ENCODE data around the gene HMGB3. TPM values are rescaled to one million over a fixed set of nuclear protein-coding genes. Genes with fewer than 3 reads are reported as not detected.

Gene HMGB3
- polyA plus RNA-seq, 2 of the 4 experiments (the other 2 are of a cell fraction) = 104 to 142 TPM

DNA sequence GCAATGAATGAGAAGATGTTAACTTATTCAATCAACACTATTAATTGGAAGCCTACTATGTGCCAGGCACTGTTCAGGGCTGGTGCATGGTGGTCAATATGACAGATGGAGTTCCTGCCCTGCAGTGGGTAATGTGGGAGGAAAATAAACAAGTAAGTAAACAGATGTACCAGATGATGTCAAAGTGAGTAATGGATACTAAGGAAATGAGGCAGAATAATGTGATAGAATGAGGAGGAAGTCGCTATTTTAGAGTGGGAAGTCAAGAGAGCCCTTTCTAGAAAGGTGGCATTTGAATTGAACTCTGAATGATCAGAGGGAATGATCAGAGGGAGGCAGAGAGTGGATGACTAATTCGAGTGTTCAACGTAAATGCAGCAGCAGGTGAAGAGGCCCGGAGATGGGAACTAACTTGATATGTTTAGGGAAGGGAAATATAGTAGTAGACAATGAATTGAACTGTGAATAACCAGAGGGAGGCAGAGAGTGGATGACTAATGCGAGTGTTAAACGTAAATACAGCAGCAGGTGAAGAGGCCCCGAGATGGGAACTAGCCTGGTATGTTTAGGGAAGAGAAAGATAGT lies 48.3 kb downstream of the HMGB3 start:
- 17% methylated on average over 7 of the region's 7 CpGs for WGBS (ENCODE audit: missing lambda C conversion rate)
- Histone ChIP-seq H3K4me2 (no peak overlapping the region), H3K4me3 (no peak overlapping the region), H3K27ac (no peak overlapping the region), H3K9me3 (no peaks in the 10 kb centered on the region), H3K4me1 (no peaks in the 10 kb centered on the region)
- POLR2A ChIA-PET = no interaction called here
- DNase-seq (ENCODE audit: low read depth in 1 of 2, low spot score in 1 of 2) (no peak), ATAC-seq (no peak), FAIRE-seq (peak; percentile 59)
- CTCF ChIA-PET = no interaction called here
- TF ChIP-seq, protein P1, sequence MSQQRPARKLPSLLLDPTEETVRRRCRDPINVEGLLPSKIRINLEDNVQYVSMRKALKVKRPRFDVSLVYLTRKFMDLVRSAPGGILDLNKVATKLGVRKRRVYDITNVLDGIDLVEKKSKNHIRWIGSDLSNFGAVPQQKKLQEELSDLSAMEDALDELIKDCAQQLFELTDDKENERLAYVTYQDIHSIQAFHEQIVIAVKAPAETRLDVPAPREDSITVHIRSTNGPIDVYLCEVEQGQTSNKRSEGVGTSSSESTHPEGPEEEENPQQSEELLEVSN (IDR thresholded peaks at IDR 0.05; ENCODE audit: borderline replicate concordance, low read depth) = no peak
- TF ChIP-seq RCOR1 (IDR thresholded peaks at IDR 0.05; ENCODE audit: low read depth, low read length) (no peak), RNF2 (IDR thresholded peaks at IDR 0.05; ENCODE audit: borderline replicate concordance, low read depth) (no peak), EP300 (IDR thresholded peaks at IDR 0.05) (no peak), ESRRA (IDR thresholded peaks at IDR 0.05; ENCODE audit: borderline replicate concordance, low read length) (no peak), RAD21 (conservative IDR thresholded peaks at IDR 0.05 in 1 of 2, IDR thresholded peaks at IDR 0.05 in 1 of 2) (no peak), SMC3 (IDR thresholded peaks at IDR 0.05) (no peak), HEYL (CRISPR knock-in tag; IDR thresholded peaks at IDR 0.05) (no peak), FOSB (CRISPR knock-in tag; IDR thresholded peaks at IDR 0.05) (no peak), HOXB13 (CRISPR knock-in tag; IDR thresholded peaks at IDR 0.05; ENCODE audit: low read depth) (no peak), HOXB5 (CRISPR knock-in tag; IDR thresholded peaks at IDR 0.05) (no peak), MAZ (IDR thresholded peaks at IDR 0.05; ENCODE audit: borderline replicate concordance, low read depth, low read length) (no peak)
- TF ChIP-seq, protein P2, sequence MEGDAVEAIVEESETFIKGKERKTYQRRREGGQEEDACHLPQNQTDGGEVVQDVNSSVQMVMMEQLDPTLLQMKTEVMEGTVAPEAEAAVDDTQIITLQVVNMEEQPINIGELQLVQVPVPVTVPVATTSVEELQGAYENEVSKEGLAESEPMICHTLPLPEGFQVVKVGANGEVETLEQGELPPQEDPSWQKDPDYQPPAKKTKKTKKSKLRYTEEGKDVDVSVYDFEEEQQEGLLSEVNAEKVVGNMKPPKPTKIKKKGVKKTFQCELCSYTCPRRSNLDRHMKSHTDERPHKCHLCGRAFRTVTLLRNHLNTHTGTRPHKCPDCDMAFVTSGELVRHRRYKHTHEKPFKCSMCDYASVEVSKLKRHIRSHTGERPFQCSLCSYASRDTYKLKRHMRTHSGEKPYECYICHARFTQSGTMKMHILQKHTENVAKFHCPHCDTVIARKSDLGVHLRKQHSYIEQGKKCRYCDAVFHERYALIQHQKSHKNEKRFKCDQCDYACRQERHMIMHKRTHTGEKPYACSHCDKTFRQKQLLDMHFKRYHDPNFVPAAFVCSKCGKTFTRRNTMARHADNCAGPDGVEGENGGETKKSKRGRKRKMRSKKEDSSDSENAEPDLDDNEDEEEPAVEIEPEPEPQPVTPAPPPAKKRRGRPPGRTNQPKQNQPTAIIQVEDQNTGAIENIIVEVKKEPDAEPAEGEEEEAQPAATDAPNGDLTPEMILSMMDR (IDR thresholded peaks at IDR 0.05) = no peak

DNA sequence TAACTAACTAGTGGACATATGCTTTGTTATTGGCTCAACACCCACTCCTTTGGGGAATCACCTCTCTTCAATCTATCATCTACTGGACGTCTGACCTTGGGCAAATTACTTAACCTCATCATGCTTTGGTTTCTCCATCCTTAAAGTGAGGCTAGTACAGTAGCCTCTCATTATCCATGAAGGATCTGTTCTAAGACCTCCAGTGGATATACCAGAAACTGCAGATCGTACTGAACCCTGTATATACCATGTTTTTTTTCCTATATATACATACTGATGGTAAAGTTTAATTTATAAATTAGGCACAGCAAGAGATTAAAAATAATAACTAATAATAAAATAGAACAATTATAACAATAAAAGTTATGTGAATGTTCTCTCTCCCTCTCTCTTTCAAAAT lies 56.2 kb downstream of the HMGB3 start:
- 11% methylated on average over 2 of the region's 2 CpGs for WGBS (ENCODE audit: missing lambda C conversion rate)
- peak in 1 of 2 experiments; percentile 68; a peak in 2 of 6 replicates for ATAC-seq
- no peaks in the 10 kb centered on the region for H3K9me3 ChIP-seq
- no peak for DNase-seq (ENCODE audit: low read depth in 1 of 2, low spot score in 1 of 2)
- H3K27ac ChIP-seq = no peak overlapping the region
- no peak overlapping the region for H3K4me2 ChIP-seq
- no peaks in the 10 kb centered on the region for H3K4me1 ChIP-seq
- POLR2A ChIA-PET = no interaction called here
- H3K4me3 ChIP-seq = no peak overlapping the region
- FAIRE-seq = no peak
- CTCF ChIA-PET = no interaction called here
- TF ChIP-seq, protein P3, sequence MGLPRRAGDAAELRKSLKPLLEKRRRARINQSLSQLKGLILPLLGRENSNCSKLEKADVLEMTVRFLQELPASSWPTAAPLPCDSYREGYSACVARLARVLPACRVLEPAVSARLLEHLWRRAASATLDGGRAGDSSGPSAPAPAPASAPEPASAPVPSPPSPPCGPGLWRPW (IDR thresholded peaks at IDR 0.05) = no peak
- TF ChIP-seq, protein P4, sequence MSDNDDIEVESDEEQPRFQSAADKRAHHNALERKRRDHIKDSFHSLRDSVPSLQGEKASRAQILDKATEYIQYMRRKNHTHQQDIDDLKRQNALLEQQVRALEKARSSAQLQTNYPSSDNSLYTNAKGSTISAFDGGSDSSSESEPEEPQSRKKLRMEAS (IDR thresholded peaks at IDR 0.05) = no peak
- TF ChIP-seq JUN (IDR thresholded peaks at IDR 0.05) = no peak
- TF ChIP-seq SMC3 (IDR thresholded peaks at IDR 0.05) = no peak
- no peak for TF ChIP-seq MAZ (IDR thresholded peaks at IDR 0.05; ENCODE audit: borderline replicate concordance, low read depth, low read length)
- no peak for TF ChIP-seq CEBPB (IDR thresholded peaks at IDR 0.05)
- no peak for TF ChIP-seq RARB (CRISPR knock-in tag; IDR thresholded peaks at IDR 0.05)
- TF ChIP-seq ZSCAN20 (CRISPR knock-in tag; IDR thresholded peaks at IDR 0.05) = no peak
- no peak for TF ChIP-seq HOXA7 (CRISPR knock-in tag; IDR thresholded peaks at IDR 0.05)

Small RNA genes within 50 kb of the gene (small RNA-seq; reads per million reads assigned to genes)
- gene RNA5SP525 = 0 reads per million in 6 experiments
- gene RNU6-383P = 0 reads per million in 6 experiments
- gene RPL12P50 = 0 reads per million in 6 experiments

Other genes with a start within 250 kb of the HMGB3 start
- gene CD99L2, start 84.7 kb upstream of the HMGB3 start, polyA plus RNA-seq (2011; rRNA removed) = 65.3 and 66.5 TPM in 2 replicates
- gene CD99L2, start 84.7 kb upstream of the HMGB3 start, polyA plus RNA-seq (2017; fragmentation: RNase III; extraction: RNeasy Plus Mini Kit Qiagen cat#74134 plus additional on column Dnase treatment) = 41.8 to 58.3 TPM (median 50.5 TPM) in 3 replicates
- 0.04 TPM in 1 of 2 replicates, not detected in the other for gene GPR50, start 193.2 kb downstream of the HMGB3 start, polyA plus RNA-seq (2011; rRNA removed)
- gene GPR50, start 193.2 kb downstream of the HMGB3 start, polyA plus RNA-seq (2017; fragmentation: RNase III; extraction: RNeasy Plus Mini Kit Qiagen cat#74134 plus additional on column Dnase treatment) = not detected in 3 replicates